ENCODE results near the gene RGS8.

- no peak for TF ChIP-seq CTCF (IDR thresholded peaks at IDR 0.05)
- TF ChIP-seq POLR2A (IDR thresholded peaks at IDR 0.05), result no peak
Observed at GRCh38 chr1:182684116-182684828, at the start of gene RGS8.
